D721Med (cell line): ENCODE results near the gene ZNF319.

Experiments
- DNase-seq: peaks from one replicate; pipeline ENCODE4 v3.0.0; 2011; ENCODE audit warnings: low spot score; ENCODE audit not compliant: insufficient read length
- FAIRE-seq: peaks from 2 replicates; lab custom pipeline; 2011; peaks lifted over from hg19 to GRCh38; lab: Jason Lieb, UNC
- CTCF ChIP-seq: IDR thresholded peaks from 2 replicates; pipeline ENCODE4 v1.5.1; 2012; ENCODE audit warnings: mild to moderate bottlenecking, control low read depth; ENCODE audit not compliant: insufficient read depth; ENCODE audit errors: missing control alignments

The ZNF319 gene

GRCh38 chr16:58029410-58029809 is 28.9 kb upstream of the ZNF319 start:
- no peak for TF ChIP-seq CTCF
- FAIRE-seq (no peak), DNase-seq (no peak)

DNA sequence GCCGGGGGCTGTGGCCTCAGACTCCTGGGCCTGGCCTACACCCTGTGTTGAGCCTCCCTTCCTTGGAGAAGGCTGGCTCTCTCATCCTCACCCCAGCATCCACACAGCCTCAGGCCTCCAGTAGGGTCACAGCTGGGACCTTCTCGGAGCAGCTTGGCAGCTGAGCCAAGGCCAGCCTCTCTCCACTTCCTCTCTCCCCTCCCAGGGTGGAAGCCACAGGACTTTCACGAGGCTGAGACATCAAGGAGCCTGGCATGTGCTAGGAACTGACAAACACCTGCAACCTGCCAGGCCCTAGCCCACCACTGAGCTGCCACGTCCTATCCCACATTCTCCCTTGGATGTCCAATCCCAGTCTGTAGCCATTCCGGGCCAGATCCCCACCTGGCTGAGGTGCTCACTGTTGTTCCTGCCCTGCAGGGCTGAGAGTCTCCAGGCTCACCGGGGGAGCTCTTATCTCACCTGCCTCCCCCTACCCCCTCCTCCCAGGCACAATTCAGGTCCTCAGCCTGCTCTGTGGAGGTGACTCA is 28.1 kb upstream of the ZNF319 start:
- no peak for TF ChIP-seq CTCF

GRCh38 chr16:58027916-58028455 is 27.5 kb upstream of the ZNF319 start:
- no peak for FAIRE-seq
- no peak for TF ChIP-seq CTCF
- DNase-seq, result no peak

More for the DNA sequence above, 28.1 kb upstream of the ZNF319 start:
- no peak for FAIRE-seq
- no peak for DNase-seq

DNA sequence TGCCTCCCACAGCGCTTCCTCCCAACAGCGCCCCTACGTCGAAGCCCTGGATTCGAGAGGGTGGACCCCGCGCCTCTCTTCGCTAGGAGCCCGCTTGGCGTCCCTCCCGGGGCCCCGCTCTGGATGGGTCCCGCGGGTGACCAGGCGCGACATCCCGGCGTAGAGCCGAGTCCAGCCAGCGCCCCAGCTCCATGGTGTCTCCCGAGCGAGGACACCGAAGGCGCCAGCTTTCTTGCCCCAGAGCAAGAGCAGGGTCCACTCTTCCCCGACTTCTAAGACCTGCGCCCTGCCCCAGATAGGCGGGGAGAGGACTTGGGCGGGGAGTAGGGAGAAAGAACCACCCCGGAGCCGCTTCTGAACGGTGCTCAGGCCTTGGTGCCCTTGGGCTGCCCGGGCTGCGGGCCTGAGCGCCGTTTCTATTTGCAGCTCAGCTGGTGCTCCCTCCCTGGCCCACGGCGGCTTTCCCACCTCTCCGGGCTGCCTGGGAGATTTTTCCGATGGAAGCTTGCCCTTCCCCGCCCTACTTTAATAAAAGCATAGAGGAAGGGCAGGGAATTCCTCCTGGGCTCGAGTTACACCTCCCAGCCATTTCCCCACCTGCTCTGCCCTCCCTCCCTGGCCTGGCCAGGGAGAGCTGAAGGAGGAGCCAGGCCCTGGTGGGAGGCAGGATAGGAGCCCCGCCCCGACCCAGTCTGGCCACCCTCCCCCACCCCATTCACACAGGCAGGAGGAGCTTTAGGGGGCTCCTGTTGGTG is 26.9 kb upstream of the ZNF319 start:
- FAIRE-seq (no peak), DNase-seq (no peak)
- TF ChIP-seq CTCF, result no peak

DNA sequence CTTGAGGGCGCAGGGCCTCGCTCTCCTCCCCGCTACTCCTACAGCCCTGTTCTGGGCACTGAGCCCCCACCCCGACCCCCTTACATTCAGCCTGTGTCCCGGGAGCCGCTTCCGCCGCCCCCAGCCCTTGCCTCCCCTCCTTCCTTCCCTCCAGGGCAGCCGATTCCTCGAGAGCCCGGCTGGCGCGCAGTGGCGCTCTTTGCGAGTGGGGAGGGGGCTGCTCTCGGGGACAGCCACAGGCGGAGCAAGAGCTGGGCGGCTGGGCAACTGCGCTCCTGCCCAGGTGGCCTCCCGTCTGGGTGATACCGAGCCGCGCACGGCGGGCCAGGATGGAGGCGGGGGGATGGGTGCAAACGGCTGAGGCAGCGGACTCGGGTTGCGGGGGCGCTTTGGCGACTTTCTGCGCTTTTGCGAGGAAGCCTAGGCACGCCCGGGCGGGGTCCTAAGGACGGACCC is 26.3 kb upstream of the ZNF319 start:
- no peak for TF ChIP-seq CTCF
- FAIRE-seq, result no peak
- no peak for DNase-seq

GRCh38 chr16:58026139-58026704 is 25.8 kb upstream of the ZNF319 start:
- TF ChIP-seq CTCF, result no peak
- no peak for DNase-seq
- FAIRE-seq, result no peak
